Activated CD4-positive, alpha-beta T cell treated with anti-CD3 and anti-CD28 coated beads for 4 hours (primary cell): ENCODE results near the gene RAB40C.

Experiments used
- DNase-seq, 2 donors: peaks; one replicate each; pipeline ENCODE4 v3.0.0-alpha.2; 2020

Gene RAB40C

GRCh38 chr16:575354-576196 is 14.3 kb upstream of the RAB40C start:
- DNase-seq: no peak

- no peak for DNase-seq
Measured at GRCh38 chr16:576197-576822, 13.6 kb upstream of the RAB40C start.

GRCh38 chr16:576823-577201 is 13.1 kb upstream of the RAB40C start:
- no peak for DNase-seq

DNA sequence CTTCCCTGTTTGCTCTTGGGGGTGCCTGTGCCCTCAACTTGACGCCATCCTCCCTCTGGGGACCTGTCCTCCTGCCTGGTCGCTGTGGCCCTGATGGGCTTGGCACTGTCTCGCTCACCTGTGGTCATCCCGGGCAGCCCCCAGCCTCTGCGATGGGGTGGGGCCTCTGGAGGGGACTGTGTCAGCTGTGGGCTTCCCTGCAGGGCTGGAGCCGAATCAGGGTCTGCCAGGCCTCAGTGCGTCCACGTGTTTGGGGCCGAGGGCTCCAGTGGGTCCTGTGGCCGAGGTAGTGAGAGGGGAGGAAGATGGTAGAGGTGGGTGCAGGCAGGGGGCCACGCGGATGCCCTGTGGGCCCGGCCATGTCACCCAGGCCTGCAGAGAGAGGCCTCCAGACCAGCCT is 12.1 kb upstream of the RAB40C start:
- no peak for DNase-seq

- no peak for DNase-seq
Measured at GRCh38 chr16:578232-578869, 11.5 kb upstream of the RAB40C start.

DNA sequence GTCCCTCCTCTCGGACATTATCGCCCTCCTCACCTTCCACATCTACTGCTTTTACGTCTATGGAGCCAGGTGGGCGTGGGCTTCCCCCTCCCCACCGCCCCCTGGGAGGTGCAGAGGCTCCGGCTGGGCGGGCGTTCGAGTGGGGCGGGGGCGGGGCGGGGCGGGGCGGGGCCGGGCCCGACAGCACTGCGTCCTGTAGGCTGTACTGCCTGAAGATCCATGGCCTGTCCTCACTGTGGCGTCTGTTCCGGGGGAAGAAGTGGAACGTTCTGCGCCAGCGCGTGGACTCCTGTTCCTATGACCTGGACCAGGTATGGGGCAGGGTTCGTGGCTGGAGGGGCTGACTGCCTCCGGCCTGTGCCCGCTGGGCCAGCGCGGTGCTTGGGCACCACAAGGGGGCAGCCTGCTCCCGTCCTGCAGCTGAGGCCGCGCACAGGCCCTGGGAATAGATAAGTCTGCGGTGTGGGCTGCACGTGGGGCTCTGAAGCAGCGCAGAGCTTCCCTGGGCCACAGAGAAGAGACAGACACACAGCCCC is 10.9 kb upstream of the RAB40C start:
- DNase-seq: peak; percentile 45 to 66

GRCh38 chr16:580141-580945 is 9.5 kb upstream of the RAB40C start:
- DNase-seq: no peak

- no peak for DNase-seq
Measured at GRCh38 chr16:580946-581498, 8.8 kb upstream of the RAB40C start.

DNA sequence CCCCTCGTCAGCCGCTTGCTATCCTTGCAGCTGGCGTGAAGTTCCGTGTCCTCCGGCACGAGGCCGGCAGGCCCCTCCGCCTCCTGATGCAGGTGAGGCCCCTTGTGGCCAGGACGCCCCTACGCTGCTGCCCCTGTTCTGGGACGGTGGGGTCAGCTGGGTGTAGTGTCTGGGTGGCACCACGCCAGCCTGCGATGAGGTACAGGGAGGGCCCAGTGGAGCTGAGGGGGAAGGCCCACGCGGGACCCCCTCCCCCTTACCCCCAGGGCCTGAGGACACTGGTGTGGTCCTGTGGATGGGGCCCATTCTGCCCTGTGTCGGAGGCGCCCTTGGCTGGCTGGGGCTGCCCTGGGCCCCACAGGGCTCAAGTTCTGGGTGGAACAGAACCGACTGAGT is 7.7 kb upstream of the RAB40C start:
- no peak for DNase-seq

GRCh38 chr16:582614-583331 is 7.1 kb upstream of the RAB40C start:
- DNase-seq: no peak

- no peak for DNase-seq
Measured at GRCh38 chr16:583470-583814, 6.4 kb upstream of the RAB40C start.

DNA sequence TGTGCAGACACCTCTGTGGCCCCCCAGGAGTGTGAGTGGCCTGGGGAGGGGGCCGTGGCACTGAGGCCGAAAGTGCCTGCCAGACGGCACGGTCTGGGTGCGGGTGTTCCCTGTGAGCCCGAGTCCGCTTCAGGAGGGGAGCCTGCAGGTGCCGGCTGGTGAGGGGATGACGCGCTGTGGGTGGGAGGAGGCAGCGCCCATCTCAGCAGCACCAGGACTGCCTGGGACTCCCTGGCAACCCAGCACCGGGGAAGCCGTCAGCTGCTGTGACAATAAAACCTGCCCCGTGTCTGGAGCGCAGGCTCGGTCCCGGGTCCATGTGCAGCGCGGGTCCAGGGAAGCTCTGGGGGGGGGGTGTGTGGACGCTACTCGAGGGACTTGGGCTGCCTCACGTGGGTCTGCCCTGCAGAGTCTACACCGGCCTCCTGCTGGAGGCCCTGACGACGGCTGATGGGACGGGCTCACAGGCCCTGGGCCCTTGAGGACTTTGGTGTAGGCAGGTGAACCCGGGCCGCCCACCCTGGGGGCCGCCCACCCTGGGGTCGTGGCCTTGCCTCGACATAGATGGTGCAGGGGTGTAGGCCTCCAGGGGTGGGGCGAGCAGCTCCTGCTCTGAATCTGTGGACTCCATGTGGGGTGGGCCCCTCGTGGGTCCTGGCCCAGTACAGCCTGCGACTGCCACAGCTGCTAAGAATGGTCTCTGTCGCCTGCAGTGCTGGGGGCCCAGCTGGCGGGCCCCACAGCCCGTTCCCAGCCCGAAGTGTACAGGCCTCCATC is 5.9 kb upstream of the RAB40C start:
- DNase-seq: no peak

- DNase-seq: no peak
Measured at GRCh38 chr16:585351-585750, 4.5 kb upstream of the RAB40C start.

DNA sequence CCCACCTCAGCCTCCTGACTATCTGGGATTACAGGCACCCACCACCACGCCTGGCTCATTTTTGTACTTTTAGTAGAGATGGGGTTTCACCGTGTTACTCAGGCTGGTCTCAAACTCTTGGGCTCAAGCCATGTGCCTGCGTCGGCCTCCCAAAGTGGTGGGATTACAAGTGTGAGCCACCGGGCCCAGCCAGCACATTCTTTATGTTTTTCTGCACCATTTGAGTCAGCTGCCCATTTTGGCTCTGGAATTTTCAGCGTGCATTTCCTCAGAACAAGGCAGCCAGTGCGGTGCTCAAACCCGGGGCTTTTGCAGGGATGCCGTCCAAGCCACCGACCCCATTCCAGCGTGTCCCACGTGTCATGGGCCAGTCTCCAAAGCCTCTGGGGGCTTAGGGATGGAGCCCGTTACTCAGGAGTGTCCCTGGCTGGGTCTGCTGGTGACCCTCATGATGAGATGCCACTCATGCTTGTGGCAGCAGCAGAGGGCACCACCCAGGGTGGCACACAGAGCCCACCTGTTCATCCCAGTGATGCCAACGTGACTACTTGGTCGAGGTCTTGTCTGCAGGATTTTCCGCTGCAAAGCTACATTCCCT is 3.7 kb upstream of the RAB40C start:
- no peak for DNase-seq

- no peak for DNase-seq
Measured at GRCh38 chr16:586645-587590, 2.9 kb upstream of the RAB40C start.

- peak; percentile 57 to 64 for DNase-seq
Measured at GRCh38 chr16:588639-588888, 1.3 kb upstream of the RAB40C start.

DNA sequence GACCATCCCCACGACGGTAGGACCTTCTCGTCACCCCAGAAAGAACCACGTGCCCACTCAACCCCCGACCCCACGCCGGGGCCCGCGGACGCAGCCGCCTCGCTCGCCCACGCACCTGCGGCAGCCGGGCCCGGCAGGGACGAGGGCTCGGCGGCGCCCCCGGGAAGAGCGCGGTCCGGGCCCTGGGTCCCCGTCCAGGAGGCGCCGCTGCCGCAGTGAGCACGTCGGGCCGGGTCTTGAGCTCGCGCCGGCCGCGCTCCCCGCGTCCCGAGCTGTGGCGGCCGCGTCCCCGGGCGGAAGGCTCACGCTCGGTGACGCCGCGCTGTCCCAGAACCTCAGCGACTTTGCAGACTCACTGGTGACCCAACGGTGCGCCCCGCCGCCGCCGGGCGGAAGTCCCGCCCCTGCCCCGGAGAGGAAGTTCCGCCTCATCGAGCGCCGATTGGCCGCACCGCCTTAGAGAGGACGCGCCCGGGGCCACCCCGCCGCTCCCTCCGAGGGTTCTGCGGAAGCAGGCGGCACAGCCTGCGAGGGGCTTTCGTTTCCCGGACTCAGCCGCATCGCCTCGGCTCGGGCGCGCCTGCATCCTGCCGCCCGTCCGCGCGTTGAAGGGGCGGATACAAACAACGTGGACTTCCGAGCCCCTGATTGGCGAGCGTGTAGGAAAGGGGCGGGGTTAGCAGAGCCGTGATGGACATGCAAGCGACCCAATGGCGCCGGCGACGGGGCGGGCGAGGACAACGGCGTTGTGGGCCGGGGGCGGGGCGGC is 793 bp upstream of the RAB40C start:
- peak; percentile 98 to 99 for DNase-seq

DNA sequence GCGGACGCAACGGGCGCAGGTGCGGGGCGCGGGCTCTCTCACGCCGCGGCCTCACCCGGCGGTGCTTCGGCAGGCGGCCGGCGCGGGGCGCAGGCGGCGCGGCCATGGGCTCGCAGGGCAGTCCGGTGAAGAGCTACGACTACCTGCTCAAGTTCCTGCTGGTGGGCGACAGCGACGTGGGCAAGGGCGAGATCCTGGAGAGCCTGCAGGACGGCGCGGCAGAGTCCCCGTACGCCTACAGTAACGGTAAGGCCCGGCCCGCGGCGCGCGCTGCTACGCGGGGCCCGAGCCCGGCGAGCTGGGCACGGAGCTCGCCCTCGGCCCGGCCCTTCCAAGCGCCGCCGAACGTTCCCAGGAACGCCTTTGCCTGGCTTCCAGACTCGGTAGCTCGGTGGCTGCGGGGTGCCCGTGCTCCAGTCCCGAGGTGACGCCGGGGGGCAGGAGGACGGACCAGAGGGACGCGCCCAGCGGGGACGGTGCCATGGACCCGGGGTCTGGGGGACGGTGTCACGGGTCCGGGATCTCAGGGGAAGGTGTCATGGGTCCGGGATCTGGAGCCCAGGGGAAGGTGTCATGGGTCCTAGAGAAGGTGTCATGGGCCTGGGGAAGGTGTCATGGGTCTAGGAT is 435 bp downstream of the RAB40C start:
- no peak for DNase-seq

DNA sequence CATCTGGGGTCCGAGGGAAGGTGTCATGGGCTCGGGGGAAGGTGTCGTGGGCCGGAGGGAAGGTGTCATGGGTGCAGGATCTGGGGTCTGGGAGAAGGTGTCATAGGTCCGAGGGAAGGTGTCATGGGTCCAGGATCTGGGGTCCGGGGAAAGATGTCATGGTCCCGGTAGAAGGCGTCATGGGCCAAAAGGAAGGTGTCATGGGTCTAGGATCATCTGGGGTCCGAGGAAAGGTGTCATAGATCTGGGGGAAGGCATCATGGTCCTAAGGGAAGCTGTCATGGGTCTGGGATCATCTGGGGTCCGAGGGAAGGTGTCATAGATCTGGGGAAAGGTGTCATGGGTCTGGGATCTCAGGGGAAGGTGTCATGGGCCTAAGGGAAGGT is 942 bp downstream of the RAB40C start:
- DNase-seq: no peak
